GM21786 (cell line): ENCODE data around the gene IKZF3.
"Not testable (repeated sequence)": the region's sequence is repeated elsewhere in the genome, so short reads cannot be mapped to it uniquely, and the experiment has no call there.

Experiments used
- ATAC-seq: cut with Tn5 transposase; IDR thresholded peaks from one replicate; pipeline ENCODE4 v1.9.1; 2021; ENCODE audit not compliant: unreplicated experiment

IKZF3 gene

GRCh38 chr17:39861235-39861634 is 2.9 kb downstream of the IKZF3 start:
- no peak for ATAC-seq

GRCh38 chr17:39855911-39856649 is 8.0 kb downstream of the IKZF3 start:
- not testable (repeated sequence) for ATAC-seq

GRCh38 chr17:39854909-39855308 is 9.2 kb downstream of the IKZF3 start:
- ATAC-seq = no peak

- ATAC-seq = no peak
These were observed 11.9 kb downstream of the IKZF3 start for GRCh38 chr17:39852239-39852638.

GRCh38 chr17:39850186-39850585 is 13.9 kb downstream of the IKZF3 start:
- ATAC-seq = not testable (repeated sequence)

- ATAC-seq = no peak
These were observed 15.5 kb downstream of the IKZF3 start for GRCh38 chr17:39848600-39848999.

GRCh38 chr17:39846205-39846604 is 17.9 kb downstream of the IKZF3 start:
- no peak for ATAC-seq

GRCh38 chr17:39845052-39845846 is 18.9 kb downstream of the IKZF3 start:
- ATAC-seq = no peak

- ATAC-seq = no peak
These were observed 22.9 kb downstream of the IKZF3 start for GRCh38 chr17:39841134-39841683.

GRCh38 chr17:39838784-39839183 is 25.3 kb downstream of the IKZF3 start:
- ATAC-seq = no peak

GRCh38 chr17:39838057-39838456 is 26.1 kb downstream of the IKZF3 start:
- no peak for ATAC-seq

- no peak for ATAC-seq
These were observed 28.0 kb downstream of the IKZF3 start for GRCh38 chr17:39836117-39836516.

GRCh38 chr17:39835038-39835786 is 28.9 kb downstream of the IKZF3 start:
- no peak for ATAC-seq

- no peak for ATAC-seq
These were observed 30.1 kb downstream of the IKZF3 start for GRCh38 chr17:39834017-39834416.

- no peak for ATAC-seq
These were observed 32.5 kb downstream of the IKZF3 start for GRCh38 chr17:39831588-39831987.

- ATAC-seq = no peak
These were observed 35.7 kb downstream of the IKZF3 start for GRCh38 chr17:39828443-39828842.

GRCh38 chr17:39826334-39826733 is 37.8 kb downstream of the IKZF3 start:
- ATAC-seq = no peak

- ATAC-seq = no peak
These were observed 40.6 kb downstream of the IKZF3 start for GRCh38 chr17:39823407-39824054.

- no peak for ATAC-seq
These were observed 42.1 kb downstream of the IKZF3 start for GRCh38 chr17:39822051-39822451.

- no peak for ATAC-seq
These were observed 43.1 kb downstream of the IKZF3 start for GRCh38 chr17:39820987-39821386.

GRCh38 chr17:39820541-39820940 is 43.6 kb downstream of the IKZF3 start:
- no peak for ATAC-seq
